ENCODE results near the gene SNTA1.
A peak's percentile ranks its signal among the peaks of the same experiment; 100 is the strongest.

- TF ChIP-seq CTCF (IDR thresholded peaks at IDR 0.05) (no peak), POLR2A (IDR thresholded peaks at IDR 0.05) (peak in 1 of 2 donors; percentile 87)
These were observed 46.0 kb upstream of the SNTA1 start for GRCh38 chr20:33489495-33490022.
